Natural killer cell (primary cell): Measurements from ENCODE around the gene ASB1. TPM values are rescaled to one million over a fixed set of nuclear protein-coding genes. Genes with fewer than 3 reads are reported as not detected.
"Not testable (repeated sequence)": the region's sequence is repeated elsewhere in the genome, so short reads cannot be mapped to it uniquely, and the experiment has no call there.

Source experiments
- ATAC-seq, 3 donors: fragments of 150-1000 bp in 2 of 3; fragments of 200-7000 bp in 1 of 3; cut with Tn5 transposase; 1 replicate in 1 of 3; 2 replicates in 2 of 3; pipeline ENCODE4 v1.10.0; 2021; ENCODE audit warnings: mild to moderate bottlenecking in 2 of 3, moderate library complexity in 2 of 3
- DNase-seq, 2 donors: peaks; one replicate each; pipeline versions ENCODE4 v3.0.0 to v3.0.0-alpha.2; 2013 to 2021; ENCODE audit warnings: mixed read lengths in 1 of 2
- H3K27ac ChIP-seq: one replicate; pipeline ENCODE4 v1.5.1; 2013; ENCODE audit warnings: mild to moderate bottlenecking, low read length
- H3K27me3 ChIP-seq: one replicate; pipeline ENCODE4 v1.6.1; 2013; ENCODE audit warnings: low read length; ENCODE audit not compliant: control insufficient read depth, insufficient read depth
- H3K36me3 ChIP-seq: one replicate; pipeline ENCODE4 v1.6.1; 2013; ENCODE audit warnings: low read length; ENCODE audit not compliant: control insufficient read depth, insufficient read depth
- H3K4me1 ChIP-seq: one replicate; pipeline ENCODE4 v1.6.1; 2013; ENCODE audit warnings: low read length; ENCODE audit not compliant: control insufficient read depth, insufficient read depth
- H3K4me3 ChIP-seq: one replicate; pipeline ENCODE4 v1.5.1; 2013; ENCODE audit warnings: low read length
- H3K9me3 ChIP-seq: one replicate; pipeline ENCODE4 v1.6.1; 2013; ENCODE audit warnings: low read length; ENCODE audit not compliant: control insufficient read depth, insufficient read depth
- H3K27ac Mint-ChIP-seq, 2 donors: one replicate each; pipeline ENCODE4 v1.8.0; 2022; ENCODE audit warnings: mild to moderate bottlenecking in 2 of 2, mixed read lengths in 2 of 2, moderate library complexity in 1 of 2
- H3K27me3 Mint-ChIP-seq, 2 donors: one replicate each; pipeline ENCODE4 v1.8.0; 2022; ENCODE audit warnings: low read depth in 2 of 2, mixed read lengths in 2 of 2
- H3K36me3 Mint-ChIP-seq: one replicate; pipeline ENCODE4 v1.8.0; 2022; ENCODE audit warnings: mixed read lengths
- H3K4me1 Mint-ChIP-seq, 2 donors: one replicate each; pipeline ENCODE4 v1.8.0; 2022; ENCODE audit warnings: mixed read lengths in 2 of 2
- H3K4me3 Mint-ChIP-seq: one replicate; pipeline ENCODE4 v1.8.0; 2022; ENCODE audit warnings: mild to moderate bottlenecking, moderate library complexity, mixed read lengths
- H3K9me3 Mint-ChIP-seq, 2 donors: one replicate each; pipeline ENCODE4 v1.8.0; 2022; ENCODE audit warnings: mixed read lengths in 2 of 2
- CTCF ChIP-seq: fragments of 200-600 bp; IDR thresholded peaks from one replicate; pipeline ENCODE4 v1.8.0; 2022; ENCODE audit warnings: antibody characterized with exemption
- WGBS: methylation state at CpG from one replicate; pipeline ENCODE4 v1.1.7; 2013; ENCODE audit warnings: missing lambda C conversion rate; ENCODE audit not compliant: insufficient coverage; 5-methylcytosine and 5-hydroxymethylcytosine counted together
- intact Hi-C: fragments of 100-400 bp; cut with micrococcal nuclease; formaldehyde crosslinking; loops from one replicate; pipeline ENCODE4 v1.14.2; 2022
- total RNA-seq, 4 donors: library from RNA; stranded (reverse); fragments of 120-200 nt in 1 of 4; gene quantifications; one replicate each; pipeline versions ENCODE4 v1.2.3 to v1.2.4, GENCODE V29; 2013 to 2022

Gene ASB1
- total RNA-seq, 3 donors from 2014 or later (not counting 1 experiment from before 2014, with no cell fraction given): 38.3 to 47.5 (median 38.9) TPM

GRCh38 chr2:238440767-238441166 lies 14.0 kb downstream of the ASB1 start:
- ATAC-seq (no peak), DNase-seq (no peak)
- H3K36me3 ChIP-seq: peaks cover 61% of the 10 kb centered on the region
- no peak overlapping the region for H3K27ac ChIP-seq
- intact Hi-C loops: no loop called here
- Mint-ChIP-seq H3K9me3 (no peaks in the 10 kb centered on the region), H3K4me1 (peaks cover 59 to 73% of the 10 kb centered on the region in 2 donors), H3K27me3 (no peaks in the 10 kb centered on the region), H3K36me3 (peaks cover 21% of the 10 kb centered on the region), H3K27ac (peak overlapping the region; percentile 62 to 89), H3K4me3 (no peak overlapping the region)
- H3K9me3 ChIP-seq: no peaks in the 10 kb centered on the region
- H3K4me3 ChIP-seq: no peak overlapping the region
- H3K27me3 ChIP-seq: no peaks in the 10 kb centered on the region
- no peaks in the 10 kb centered on the region for H3K4me1 ChIP-seq
- 99% methylated on average over 11 of the region's 11 CpGs for WGBS
- TF ChIP-seq CTCF: no peak

GRCh38 chr2:238441262-238442114 lies 14.8 kb downstream of the ASB1 start:
- Mint-ChIP-seq H3K4me1 (peaks cover 59 to 67% of the 10 kb centered on the region in 2 donors), H3K4me3 (no peak overlapping the region), H3K36me3 (peaks cover 21% of the 10 kb centered on the region), H3K27me3 (no peaks in the 10 kb centered on the region), H3K27ac (peak overlapping the region; percentile 50 to 62), H3K9me3 (no peaks in the 10 kb centered on the region)
- Histone ChIP-seq H3K27me3 (no peaks in the 10 kb centered on the region), H3K27ac (no peak overlapping the region), H3K4me3 (no peak overlapping the region), H3K4me1 (no peaks in the 10 kb centered on the region), H3K9me3 (no peaks in the 10 kb centered on the region), H3K36me3 (peaks cover 62% of the 10 kb centered on the region)
- no peak for DNase-seq
- TF ChIP-seq CTCF: no peak
- ATAC-seq: no peak
- intact Hi-C loops: no loop called here
- WGBS: 93% methylated on average over 16 of the region's 17 CpGs

- 90% methylated on average over 5 of the region's 6 CpGs for WGBS
- H3K27me3 Mint-ChIP-seq, DNase-seq, H3K9me3 Mint-ChIP-seq, H3K9me3 ChIP-seq, H3K4me3 Mint-ChIP-seq, H3K4me1 ChIP-seq, intact Hi-C loops, H3K4me3 ChIP-seq, ATAC-seq, H3K27ac ChIP-seq, H3K27me3 ChIP-seq: not testable (repeated sequence)
- Mint-ChIP-seq H3K36me3 (peaks cover 23% of the 10 kb centered on the region), H3K4me1 (peaks cover 57 to 64% of the 10 kb centered on the region in 2 donors), H3K27ac (peak overlapping the region; percentile 35 to 37)
- H3K36me3 ChIP-seq: peaks cover 63% of the 10 kb centered on the region
Observed at GRCh38 chr2:238442257-238442656, 15.5 kb downstream of the ASB1 start.

- no peak for DNase-seq
- H3K27me3 ChIP-seq: no peaks in the 10 kb centered on the region
- intact Hi-C loops: no loop called here
- no peaks in the 10 kb centered on the region for H3K9me3 ChIP-seq
- H3K27ac ChIP-seq: no peak overlapping the region
- no peaks in the 10 kb centered on the region for H3K27me3 Mint-ChIP-seq
- TF ChIP-seq CTCF: no peak
- peaks cover 66% of the 10 kb centered on the region for H3K36me3 ChIP-seq
- no peak overlapping the region for H3K4me3 ChIP-seq
- 96% methylated on average over 13 of the region's 13 CpGs for WGBS
- no peak overlapping the region for H3K27ac Mint-ChIP-seq
- peaks cover 27% of the 10 kb centered on the region for H3K36me3 Mint-ChIP-seq
- H3K4me1 ChIP-seq: no peaks in the 10 kb centered on the region
- no peak for ATAC-seq
- H3K4me3 Mint-ChIP-seq: no peak overlapping the region
- peaks cover 53 to 59% of the 10 kb centered on the region in 2 donors for H3K4me1 Mint-ChIP-seq
- H3K9me3 Mint-ChIP-seq: no peaks in the 10 kb centered on the region
Observed at GRCh38 chr2:238444242-238444641, 17.5 kb downstream of the ASB1 start.
